ENCODE results near the gene MICALL1.

The MICALL1 gene

GRCh38 chr22:37967147-37967546 is 61.0 kb downstream of the MICALL1 start:
- Histone ChIP-seq H3K27ac (no peak overlapping the region), H3K9me3 (replicated peaks in 1 of 11) (no peaks in the 10 kb centered on the region), H3K27me3 (no peaks in the 10 kb centered on the region), H3K4me3 (no peak overlapping the region), H3K36me3 (peaks cover 62 to 87% (median 71%) of the 10 kb centered on the region in 11 experiments), H3K4me1 (peaks cover 0 to 8% (median 0%) of the 10 kb centered on the region in 10 experiments; a peak in 3 of 20 replicates), H4K20me1 (peaks cover 0 to 77% (median 55%) of the 10 kb centered on the region in 11 experiments; a peak in 20 of 22 replicates), H3K9ac (0 out of 22 replicates have a peak overlapping the region, but pooled peaks of 3 of the 11 experiments have one; percentile 7 to 36 (median 9)), H3K4me2 (no peak overlapping the region)
- TF ChIP-seq Cebpa-rat (IDR thresholded peaks at IDR 0.05) = no peak

GRCh38 chr22:37967637-37968451 is 61.7 kb downstream of the MICALL1 start:
- peaks cover 0 to 81% (median 55%) of the 10 kb centered on the region in 11 experiments; a peak in 20 of 22 replicates for H4K20me1 ChIP-seq
- H3K4me2 ChIP-seq = no peak overlapping the region
- no peak for TF ChIP-seq Cebpa-rat (IDR thresholded peaks at IDR 0.05)
- no peaks in the 10 kb centered on the region for H3K9me3 ChIP-seq (replicated peaks in 1 of 11)
- peak overlapping the region in 2 of 11 experiments; percentile 1 to 18; a peak in 2 of 22 replicates for H3K9ac ChIP-seq
- H3K36me3 ChIP-seq = peaks cover 56 to 80% (median 68%) of the 10 kb centered on the region in 11 experiments
- no peaks in the 10 kb centered on the region for H3K27me3 ChIP-seq
- no peak overlapping the region for H3K4me3 ChIP-seq
- H3K4me1 ChIP-seq = peaks cover 0 to 8% (median 0%) of the 10 kb centered on the region in 10 experiments; a peak in 3 of 20 replicates
- no peak overlapping the region for H3K27ac ChIP-seq

- H3K9me3 ChIP-seq (replicated peaks in 1 of 11) = no peaks in the 10 kb centered on the region
- peaks cover 0 to 8% (median 0%) of the 10 kb centered on the region in 10 experiments; a peak in 3 of 20 replicates for H3K4me1 ChIP-seq
- H3K27me3 ChIP-seq = no peaks in the 10 kb centered on the region
- H3K27ac ChIP-seq = no peak overlapping the region
- no peak overlapping the region for H3K4me2 ChIP-seq
- H4K20me1 ChIP-seq = peaks cover 0 to 73% (median 48%) of the 10 kb centered on the region in 11 experiments; a peak in 20 of 22 replicates
- no peak for TF ChIP-seq Cebpa-rat (IDR thresholded peaks at IDR 0.05)
- H3K36me3 ChIP-seq = peaks cover 49 to 73% (median 62%) of the 10 kb centered on the region in 11 experiments
- no peak overlapping the region for H3K9ac ChIP-seq
- no peak overlapping the region for H3K4me3 ChIP-seq
Observed at GRCh38 chr22:37968452-37969251, 62.6 kb downstream of the MICALL1 start.

GRCh38 chr22:37970864-37971263 is 64.8 kb downstream of the MICALL1 start:
- no peak overlapping the region for H3K27ac ChIP-seq
- H3K9ac ChIP-seq = no peak overlapping the region
- H3K4me1 ChIP-seq = peaks cover 0 to 8% (median under 1%) of the 10 kb centered on the region in 10 experiments; a peak in 4 of 20 replicates
- no peaks in the 10 kb centered on the region for H3K9me3 ChIP-seq (replicated peaks in 1 of 11)
- H4K20me1 ChIP-seq = peaks cover 0 to 53% (median 29%) of the 10 kb centered on the region in 11 experiments; a peak in 15 of 22 replicates
- TF ChIP-seq Cebpa-rat (IDR thresholded peaks at IDR 0.05) = no peak
- no peaks in the 10 kb centered on the region for H3K27me3 ChIP-seq
- H3K4me3 ChIP-seq = no peak overlapping the region
- H3K36me3 ChIP-seq = peaks cover 36 to 72% (median 44%) of the 10 kb centered on the region in 11 experiments
- H3K4me2 ChIP-seq = no peak overlapping the region

- peaks cover 0 to 49% (median 21%) of the 10 kb centered on the region in 11 experiments; a peak in 13 of 22 replicates for H4K20me1 ChIP-seq
- no peak overlapping the region for H3K4me3 ChIP-seq
- H3K4me1 ChIP-seq = peaks cover 0 to 17% (median 5%) of the 10 kb centered on the region in 10 experiments; a peak in 9 of 20 replicates
- H3K27me3 ChIP-seq = no peaks in the 10 kb centered on the region
- no peaks in the 10 kb centered on the region for H3K9me3 ChIP-seq (replicated peaks in 1 of 11)
- no peak overlapping the region for H3K4me2 ChIP-seq
- no peak overlapping the region for H3K27ac ChIP-seq
- no peak for TF ChIP-seq Cebpa-rat (IDR thresholded peaks at IDR 0.05)
- H3K9ac ChIP-seq = 0 out of 22 replicates have a peak overlapping the region, but pooled peaks of 1 of the 11 experiments have one; percentile 13
- H3K36me3 ChIP-seq = peaks cover 28 to 63% (median 35%) of the 10 kb centered on the region in 11 experiments
Observed at GRCh38 chr22:37971475-37972434, 65.7 kb downstream of the MICALL1 start.

GRCh38 chr22:37972527-37972926 is 66.4 kb downstream of the MICALL1 start:
- Histone ChIP-seq H3K27me3 (no peaks in the 10 kb centered on the region), H3K4me2 (no peak overlapping the region), H3K4me1 (peaks cover 0 to 19% (median 5%) of the 10 kb centered on the region in 10 experiments; a peak in 10 of 20 replicates), H3K4me3 (no peak overlapping the region), H3K36me3 (peaks cover 20 to 55% (median 32%) of the 10 kb centered on the region in 11 experiments), H4K20me1 (peaks cover 0 to 41% (median 17%) of the 10 kb centered on the region in 11 experiments; a peak in 11 of 22 replicates), H3K9ac (peak overlapping the region in 1 of 11 experiments; percentile 7; a peak in 1 of 22 replicates), H3K9me3 (replicated peaks in 1 of 11) (no peaks in the 10 kb centered on the region), H3K27ac (no peak overlapping the region)
- no peak for TF ChIP-seq Cebpa-rat (IDR thresholded peaks at IDR 0.05)

- no peak overlapping the region for H3K9ac ChIP-seq
- no peaks in the 10 kb centered on the region for H3K27me3 ChIP-seq
- H3K27ac ChIP-seq = no peak overlapping the region
- H3K36me3 ChIP-seq = peaks cover 10 to 48% (median 22%) of the 10 kb centered on the region in 11 experiments
- TF ChIP-seq Cebpa-rat (IDR thresholded peaks at IDR 0.05) = no peak
- no peak overlapping the region for H3K4me3 ChIP-seq
- peaks cover 0 to 20% (median 7%) of the 10 kb centered on the region in 10 experiments; a peak in 12 of 20 replicates for H3K4me1 ChIP-seq
- H3K9me3 ChIP-seq (replicated peaks in 1 of 11) = no peaks in the 10 kb centered on the region
- H4K20me1 ChIP-seq = peaks cover 0 to 32% (median 7%) of the 10 kb centered on the region in 11 experiments; a peak in 8 of 22 replicates
- H3K4me2 ChIP-seq = no peak overlapping the region
Observed at GRCh38 chr22:37973271-37974170, 67.4 kb downstream of the MICALL1 start.

All from BLaER1 treated with 17β-estradiol and CSF1 and Interleukin-3, amounts not matched to agents 10 nM and 100 nM (cell line).